GM23248 (cell line): Measurements from ENCODE around the gene SYT13. TPM values are rescaled to one million over a fixed set of nuclear protein-coding genes. Genes with fewer than 3 reads are reported as not detected.
"Not testable (repeated sequence)": the region's sequence is repeated elsewhere in the genome, so short reads cannot be mapped to it uniquely, and the experiment has no call there.

Source experiments
- DNase-seq: peaks from one replicate; pipeline ENCODE4 v3.0.0-alpha.2; 2015
- H2AFZ ChIP-seq: fragments of 200-600 bp; sonication (generic); 2 replicates; pipeline ENCODE4 v1.6.1; 2016; ENCODE audit warnings: antibody characterized with exemption
- H3F3A ChIP-seq: fragments of 200-600 bp; sonication (generic); 2 replicates; pipeline ENCODE4 v1.6.1; 2016; ENCODE audit warnings: mild to moderate bottlenecking, antibody characterized with exemption, mixed run types; ENCODE audit not compliant: insufficient read depth
- H3K27ac ChIP-seq: fragments of 200-600 bp; sonication (generic); 2 replicates; pipeline ENCODE4 v1.5.1; 2016; ENCODE audit warnings: mild to moderate bottlenecking
- H3K27me3 ChIP-seq: fragments of 200-600 bp; sonication (generic); replicated peaks from 2 replicates; pipeline ENCODE4 v1.6.1; 2016; ENCODE audit warnings: mild to moderate bottlenecking; ENCODE audit not compliant: insufficient read depth
- H3K36me3 ChIP-seq: fragments of 200-600 bp; sonication (generic); 2 replicates; pipeline ENCODE4 v1.6.1; 2016; ENCODE audit warnings: low read depth, mild to moderate bottlenecking
- H3K4me1 ChIP-seq: fragments of 200-600 bp; sonication (generic); 2 replicates; pipeline ENCODE4 v1.6.1; 2016; ENCODE audit warnings: mild to moderate bottlenecking; ENCODE audit not compliant: insufficient read depth
- H3K4me2 ChIP-seq: fragments of 200-600 bp; sonication (generic); one replicate; pipeline ENCODE4 v1.6.1; 2016; ENCODE audit warnings: mild to moderate bottlenecking; ENCODE audit not compliant: unreplicated experiment
- H3K4me3 ChIP-seq: fragments of 200-600 bp; sonication (generic); 2 replicates; pipeline ENCODE4 v1.5.1; 2016; ENCODE audit warnings: mild to moderate bottlenecking
- H3K79me2 ChIP-seq: fragments of 200-600 bp; sonication (generic); 2 replicates; pipeline ENCODE4 v1.6.1; 2016; ENCODE audit warnings: mild to moderate bottlenecking; ENCODE audit not compliant: insufficient read depth
- H3K9ac ChIP-seq: fragments of 200-600 bp; sonication (generic); 2 replicates; pipeline ENCODE4 v1.6.1; 2016; ENCODE audit warnings: mild to moderate bottlenecking
- H3K9me2 ChIP-seq: fragments of 200-600 bp; sonication (generic); 2 replicates; pipeline ENCODE4 v1.6.1; 2016; ENCODE audit warnings: mixed run types, mild to moderate bottlenecking, moderate library complexity; ENCODE audit not compliant: insufficient read depth
- H3K9me3 ChIP-seq: fragments of 200-600 bp; sonication (generic); one replicate; pipeline ENCODE4 v1.6.1; 2017; ENCODE audit warnings: low read depth
- H4K20me1 ChIP-seq: fragments of 200-600 bp; sonication (generic); 2 replicates; pipeline ENCODE4 v1.6.0; 2016; ENCODE audit not compliant: insufficient read depth
- EZH2 ChIP-seq: fragments of 200-600 bp; sonication (generic); IDR thresholded peaks from 2 replicates; pipeline ENCODE4 v1.6.1; 2018; ENCODE audit warnings: antibody characterized with exemption, mild to moderate bottlenecking; ENCODE audit not compliant: insufficient read depth, poor library complexity, severe bottlenecking
- EZH2phosphoT487 ChIP-seq: fragments of 200-600 bp; sonication (generic); IDR thresholded peaks from 2 replicates; pipeline ENCODE4 v1.6.1; 2018; ENCODE audit warnings: antibody characterized with exemption, moderate library complexity, mild to moderate bottlenecking, low read depth; ENCODE audit not compliant: insufficient read depth
- WGBS, 2 experiments: methylation state at CpG; one replicate each; pipeline ENCODE4 v1.1.6; 2015 to 2017; ENCODE audit warnings: low lambda C conversion rate in 2 of 2, low coverage in 1 of 2; ENCODE audit errors: missing lambda C conversion rate in 2 of 2; 5-methylcytosine and 5-hydroxymethylcytosine counted together
- in situ Hi-C: fragments of 300-500 bp; cut with MboI; formaldehyde crosslinking; loops from 2 replicates; pipeline ENCODE4 v1.15.0; 2020
- polyA plus RNA-seq: library from polyadenylated mRNA; unstranded; fragments of >200 nt; fragmentation: Nextera tagmentation; extraction: Ambion mirVana; gene quantifications from 2 replicates; pipeline ENCODE4 v1.2.1, GENCODE V29; 2016
- total RNA-seq: library from RNA; depleted of rRNA; stranded (reverse); fragments of >200 nt; shearing (Covaris generic); gene quantifications from 2 replicates; pipeline ENCODE4 v1.2.3, GENCODE V29; 2014

The SYT13 gene
- total and polyA plus RNA-seq, 2 experiments from 2014 or later, result not detected

DNA sequence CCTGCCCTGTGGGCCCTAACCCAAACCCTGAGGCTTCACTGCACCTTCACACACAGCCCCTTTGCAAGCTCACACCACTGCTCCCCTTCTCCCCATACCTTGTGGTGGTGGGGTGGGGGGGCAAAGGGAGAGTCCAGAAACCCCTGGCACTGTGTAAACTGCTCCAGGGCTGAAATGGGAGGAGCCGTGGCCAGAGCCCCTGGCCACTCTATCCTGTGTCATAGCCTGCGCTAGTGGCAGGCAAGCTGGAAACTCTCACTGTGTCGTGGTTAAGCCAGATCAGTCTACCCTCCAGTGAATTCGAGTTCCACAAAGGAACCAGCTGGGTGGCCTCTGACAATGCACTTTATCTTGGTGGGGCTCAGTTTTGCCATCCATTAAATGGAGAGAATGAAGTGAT is 8.4 kb upstream of the SYT13 start:
- Histone ChIP-seq H3K4me2 (no peak overlapping the region), H3K4me3 (no peak overlapping the region), H3K36me3 (no peaks in the 10 kb centered on the region), H3K9me2 (no peaks in the 10 kb centered on the region), H3K9me3 (no peaks in the 10 kb centered on the region), H3K9ac (no peak overlapping the region), H3K4me1 (no peaks in the 10 kb centered on the region), H4K20me1 (no peaks in the 10 kb centered on the region), H3K79me2 (no peaks in the 10 kb centered on the region), H2AFZ (no peak overlapping the region), H3F3A (no peaks in the 10 kb centered on the region), H3K27me3 (peaks cover 53% of the 10 kb centered on the region), H3K27ac (no peak overlapping the region)
- in situ Hi-C loops, result loop anchor here (10.0 to 25.0 kb wide), 2 partner anchors 180 to 357 kb away; no protein-coding TSS in a partner anchor
- 43 to 57% methylated on average over 4 of the region's 4 CpGs for WGBS, 2 experiments
- TF ChIP-seq EZH2phosphoT487 (no peak), EZH2 (no peak)
- no peak for DNase-seq

DNA sequence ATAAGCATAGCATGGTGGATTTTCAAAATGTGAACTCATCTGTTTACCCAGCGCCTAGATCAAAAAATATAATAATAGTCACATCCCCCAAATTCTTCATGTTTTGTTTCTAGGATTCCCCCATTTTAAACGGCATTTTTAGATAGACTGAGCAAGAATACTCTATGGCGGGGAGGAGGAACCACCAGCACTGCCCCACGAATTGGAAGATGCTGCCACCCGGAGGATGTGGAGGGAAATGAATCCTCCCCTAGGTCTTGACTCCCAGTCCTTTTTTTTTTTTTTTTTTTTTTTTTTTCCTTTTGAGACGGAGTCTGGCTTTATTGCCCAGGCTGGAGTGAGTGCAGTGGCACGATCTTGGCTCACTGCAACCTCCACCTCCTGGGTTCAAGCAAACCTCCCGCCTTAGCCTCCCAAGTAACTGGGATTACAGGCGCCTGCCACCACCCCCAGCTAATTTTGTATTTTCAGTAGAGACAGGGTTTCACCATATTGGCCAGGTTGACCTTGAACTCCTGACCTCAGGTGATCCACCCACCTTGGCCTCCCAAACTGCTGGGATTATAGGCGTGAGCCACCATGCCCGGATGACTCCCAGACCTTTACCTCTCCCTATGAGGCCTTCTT is 7.5 kb upstream of the SYT13 start:
- in situ Hi-C loops, result loop anchor here (10.0 to 25.0 kb wide), 2 partner anchors 179 to 356 kb away; no protein-coding TSS in a partner anchor

DNA sequence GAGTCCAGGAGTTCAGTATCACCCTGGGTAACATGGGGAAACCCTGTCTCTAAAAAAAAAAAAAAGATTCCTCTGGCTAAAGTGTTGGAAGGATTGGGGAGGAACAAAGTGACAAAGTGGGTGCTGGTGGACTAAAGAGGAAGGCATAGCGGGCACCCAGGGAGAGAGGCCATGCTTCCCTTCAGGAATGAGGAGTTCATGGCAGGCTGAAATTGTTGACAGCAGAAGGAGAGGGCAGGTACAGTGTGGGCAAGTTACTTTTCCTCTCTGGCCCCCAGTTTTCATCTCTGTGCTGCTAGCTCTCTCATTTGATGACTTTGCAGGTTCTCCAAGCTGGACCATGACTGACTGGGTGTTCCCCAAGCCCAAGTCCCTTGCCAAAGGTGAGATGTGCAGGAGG is 4.4 kb upstream of the SYT13 start:
- Histone ChIP-seq H3F3A (no peaks in the 10 kb centered on the region), H3K4me3 (no peak overlapping the region), H3K27me3 (peaks cover 55% of the 10 kb centered on the region), H3K4me1 (no peaks in the 10 kb centered on the region), H3K36me3 (no peaks in the 10 kb centered on the region), H2AFZ (no peak overlapping the region), H3K79me2 (no peaks in the 10 kb centered on the region), H3K9me2 (no peaks in the 10 kb centered on the region), H3K9me3 (no peaks in the 10 kb centered on the region), H4K20me1 (no peaks in the 10 kb centered on the region), H3K9ac (no peak overlapping the region), H3K4me2 (no peak overlapping the region), H3K27ac (no peak overlapping the region)
- 79 to 93% methylated on average over 1 of the region's 1 CpG for WGBS, 2 experiments
- no peak for DNase-seq
- TF ChIP-seq EZH2phosphoT487, result no peak
- no peak for TF ChIP-seq EZH2
- in situ Hi-C loops, result loop anchor here (10.0 to 25.0 kb wide), 2 partner anchors 176 to 353 kb away; no protein-coding TSS in a partner anchor

More for the DNA sequence above, 7.5 kb upstream of the SYT13 start:
- H3K36me3 ChIP-seq, H3F3A ChIP-seq, H3K4me1 ChIP-seq, H3K79me2 ChIP-seq, H3K9me3 ChIP-seq, H3K4me2 ChIP-seq, H4K20me1 ChIP-seq, H3K4me3 ChIP-seq, H3K27ac ChIP-seq, H3K9me2 ChIP-seq, H3K9ac ChIP-seq, H2AFZ ChIP-seq: not testable (repeated sequence)
- peak; percentile 88 for DNase-seq
- peaks cover 51% of the 10 kb centered on the region for H3K27me3 ChIP-seq
- WGBS, 2 experiments, result 17 to 19% methylated on average over 10 to 11 of the region's 11 CpGs

DNA sequence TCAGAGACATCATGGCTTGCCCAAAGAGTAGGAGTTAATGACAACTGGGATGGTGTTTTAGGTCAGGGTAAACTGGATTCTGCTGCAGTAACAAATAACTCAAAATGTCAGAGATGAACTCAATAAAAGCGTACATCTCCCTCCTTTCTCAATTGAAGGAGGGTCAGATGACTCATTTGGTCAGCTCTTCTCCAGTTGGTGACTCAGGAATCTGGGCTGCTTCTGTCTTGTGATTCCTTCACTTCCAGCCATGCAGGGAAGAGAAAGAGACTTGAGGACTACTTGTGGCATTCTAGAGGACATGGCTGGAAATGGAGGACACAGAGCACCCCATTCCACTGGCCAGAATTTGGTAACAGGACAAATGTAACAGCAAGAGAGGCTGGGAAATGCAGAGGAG is 3.2 kb upstream of the SYT13 start:
- WGBS, 2 experiments, result 9 to 27% methylated on average over 1 of the region's 1 CpG
- Histone ChIP-seq H3K4me3 (no peak overlapping the region), H3K9me3 (no peaks in the 10 kb centered on the region), H2AFZ (no peak overlapping the region), H3F3A (no peaks in the 10 kb centered on the region), H3K79me2 (no peaks in the 10 kb centered on the region), H3K27ac (no peak overlapping the region), H3K27me3 (peaks cover 67% of the 10 kb centered on the region), H3K4me2 (no peak overlapping the region), H4K20me1 (no peaks in the 10 kb centered on the region), H3K36me3 (no peaks in the 10 kb centered on the region), H3K4me1 (no peaks in the 10 kb centered on the region), H3K9me2 (no peaks in the 10 kb centered on the region), H3K9ac (no peak overlapping the region)
- peak; percentile 85 for DNase-seq
- TF ChIP-seq EZH2phosphoT487, result no peak
- no peak for TF ChIP-seq EZH2
- in situ Hi-C loops, result loop anchor here (25.0 kb wide), 1 partner anchor 352 kb away; no protein-coding TSS in a partner anchor
